ENCODE measurements around the gene SBF2.

DNA sequence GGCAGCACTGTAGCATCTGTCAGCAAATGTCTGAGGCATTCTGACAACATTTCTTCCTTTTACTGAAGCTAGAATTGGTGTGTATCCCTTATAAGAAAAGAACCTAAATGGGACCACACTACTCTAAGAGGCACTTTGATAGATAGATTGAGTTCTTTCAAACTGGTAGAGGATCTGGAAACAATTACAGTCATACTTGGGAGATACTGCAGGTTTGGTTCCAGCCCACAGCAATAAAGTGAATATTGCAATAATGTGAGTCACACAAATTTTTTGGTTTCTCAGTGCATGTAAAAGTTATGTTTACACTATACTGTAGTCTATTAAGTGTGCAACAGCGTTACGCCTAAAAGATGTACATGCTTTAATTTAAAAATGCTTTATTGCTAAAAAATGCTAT, 96.9 kb downstream of the SBF2 start:
- TF ChIP-seq, protein P1, sequence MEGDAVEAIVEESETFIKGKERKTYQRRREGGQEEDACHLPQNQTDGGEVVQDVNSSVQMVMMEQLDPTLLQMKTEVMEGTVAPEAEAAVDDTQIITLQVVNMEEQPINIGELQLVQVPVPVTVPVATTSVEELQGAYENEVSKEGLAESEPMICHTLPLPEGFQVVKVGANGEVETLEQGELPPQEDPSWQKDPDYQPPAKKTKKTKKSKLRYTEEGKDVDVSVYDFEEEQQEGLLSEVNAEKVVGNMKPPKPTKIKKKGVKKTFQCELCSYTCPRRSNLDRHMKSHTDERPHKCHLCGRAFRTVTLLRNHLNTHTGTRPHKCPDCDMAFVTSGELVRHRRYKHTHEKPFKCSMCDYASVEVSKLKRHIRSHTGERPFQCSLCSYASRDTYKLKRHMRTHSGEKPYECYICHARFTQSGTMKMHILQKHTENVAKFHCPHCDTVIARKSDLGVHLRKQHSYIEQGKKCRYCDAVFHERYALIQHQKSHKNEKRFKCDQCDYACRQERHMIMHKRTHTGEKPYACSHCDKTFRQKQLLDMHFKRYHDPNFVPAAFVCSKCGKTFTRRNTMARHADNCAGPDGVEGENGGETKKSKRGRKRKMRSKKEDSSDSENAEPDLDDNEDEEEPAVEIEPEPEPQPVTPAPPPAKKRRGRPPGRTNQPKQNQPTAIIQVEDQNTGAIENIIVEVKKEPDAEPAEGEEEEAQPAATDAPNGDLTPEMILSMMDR (IDR thresholded peaks at IDR 0.05): no peak
- no peak for TF ChIP-seq POLR2A (IDR thresholded peaks at IDR 0.05)
